Tibial nerve (tissue), 3 donors: ENCODE measurements around the gene FILIP1.

Experiments
- CTCF ChIP-seq, 5 experiments: fragments of 200-600 bp in 3 of 5; fragments of 450-650 bp in 2 of 5; sonication (generic) in 3 of 5; IDR thresholded peaks; one replicate each; pipeline ENCODE4 v1.5.1; 2016 to 2019; ENCODE audit warnings: antibody characterized with exemption in 5 of 5, mild to moderate bottlenecking in 3 of 5, moderate library complexity in 2 of 5
- POLR2A ChIP-seq, 2 donors: fragments of 450-650 bp; IDR thresholded peaks; one replicate each; pipeline ENCODE4 v1.6.1; 2017; ENCODE audit warnings: antibody characterized with exemption in 2 of 2, mild to moderate bottlenecking in 2 of 2, moderate library complexity in 2 of 2

- no peak for TF ChIP-seq CTCF (IDR thresholded peaks at IDR 0.05)
- TF ChIP-seq POLR2A (IDR thresholded peaks at IDR 0.05), result no peak
Measured at GRCh38 chr6:75285283-75285639, 208.3 kb downstream of the FILIP1 start.
